MCF 10A (cell line): ENCODE results near the gene NEDD8. TPM values are rescaled to one million over a fixed set of nuclear protein-coding genes. Genes with fewer than 3 reads are reported as not detected.

Experiments
- BruUV-seq: library from RNA; stranded (reverse); fragments of 400-500 nt; replicated peaks from 2 replicates; lab custom pipeline; 2021; lab: Mats Ljungman, UMichigan
- CTCF ChIA-PET: fragments of 300-600 bp; sonication (Branson Sonifier 250); formaldehyde crosslinking; extraction: SDS; loops from one replicate; lab custom pipeline; 2021; ENCODE audit warnings: antibody characterized with exemption, inconsistent platforms; lab: Yijun Ruan, JAX
- POLR2A ChIA-PET: fragments of 300-600, 350-650 bp; sonication (Branson Sonifier 250); formaldehyde crosslinking; extraction: SDS; loops from one replicate; lab custom pipeline; 2020; ENCODE audit warnings: antibody characterized with exemption, inconsistent platforms; lab: Yijun Ruan, JAX
- DNase-seq: peaks from one replicate; pipeline ENCODE4 v3.0.0-alpha.2; 2018; ENCODE audit not compliant: unreplicated experiment
- H3K27ac Mint-ChIP-seq: one replicate; pipeline ENCODE4 v1.8.0; 2022; ENCODE audit warnings: mild to moderate bottlenecking, low read depth, mixed read lengths; ENCODE audit not compliant: unreplicated experiment
- H3K27me3 Mint-ChIP-seq: one replicate; pipeline ENCODE4 v1.8.0; 2022; ENCODE audit warnings: mixed read lengths; ENCODE audit not compliant: insufficient read depth, unreplicated experiment
- H3K36me3 Mint-ChIP-seq: one replicate; pipeline ENCODE4 v1.8.0; 2022; ENCODE audit warnings: mild to moderate bottlenecking, moderate library complexity, mixed read lengths; ENCODE audit not compliant: insufficient read depth, unreplicated experiment
- H3K4me1 Mint-ChIP-seq: one replicate; pipeline ENCODE4 v1.8.0; 2022; ENCODE audit warnings: mixed read lengths; ENCODE audit not compliant: insufficient read depth, unreplicated experiment
- H3K4me3 Mint-ChIP-seq: one replicate; pipeline ENCODE4 v1.8.0; 2022; ENCODE audit warnings: mild to moderate bottlenecking, moderate library complexity, mixed read lengths; ENCODE audit not compliant: unreplicated experiment
- H3K9me3 Mint-ChIP-seq: one replicate; pipeline ENCODE4 v1.8.0; 2022; ENCODE audit warnings: mixed read lengths; ENCODE audit not compliant: unreplicated experiment
- intact Hi-C: fragments of 100-400 bp; cut with micrococcal nuclease; formaldehyde crosslinking; loops from 2 replicates; pipeline ENCODE4 v1.14.1; 2022
- total RNA-seq: library from RNA; stranded (reverse); gene quantifications from 2 replicates; pipeline ENCODE4 v1.2.3, GENCODE V29; 2022
- TF ChIP-seq, protein P1 (sequence below): fragments of 200-600 bp; IDR thresholded peaks from one replicate; pipeline ENCODE4 v1.8.0; 2022; ENCODE audit warnings: antibody characterized with exemption, mild to moderate bottlenecking; ENCODE audit not compliant: unreplicated experiment

NEDD8 gene
- total RNA-seq, 1 experiment from 2014 or later: 243 TPM

DNA sequence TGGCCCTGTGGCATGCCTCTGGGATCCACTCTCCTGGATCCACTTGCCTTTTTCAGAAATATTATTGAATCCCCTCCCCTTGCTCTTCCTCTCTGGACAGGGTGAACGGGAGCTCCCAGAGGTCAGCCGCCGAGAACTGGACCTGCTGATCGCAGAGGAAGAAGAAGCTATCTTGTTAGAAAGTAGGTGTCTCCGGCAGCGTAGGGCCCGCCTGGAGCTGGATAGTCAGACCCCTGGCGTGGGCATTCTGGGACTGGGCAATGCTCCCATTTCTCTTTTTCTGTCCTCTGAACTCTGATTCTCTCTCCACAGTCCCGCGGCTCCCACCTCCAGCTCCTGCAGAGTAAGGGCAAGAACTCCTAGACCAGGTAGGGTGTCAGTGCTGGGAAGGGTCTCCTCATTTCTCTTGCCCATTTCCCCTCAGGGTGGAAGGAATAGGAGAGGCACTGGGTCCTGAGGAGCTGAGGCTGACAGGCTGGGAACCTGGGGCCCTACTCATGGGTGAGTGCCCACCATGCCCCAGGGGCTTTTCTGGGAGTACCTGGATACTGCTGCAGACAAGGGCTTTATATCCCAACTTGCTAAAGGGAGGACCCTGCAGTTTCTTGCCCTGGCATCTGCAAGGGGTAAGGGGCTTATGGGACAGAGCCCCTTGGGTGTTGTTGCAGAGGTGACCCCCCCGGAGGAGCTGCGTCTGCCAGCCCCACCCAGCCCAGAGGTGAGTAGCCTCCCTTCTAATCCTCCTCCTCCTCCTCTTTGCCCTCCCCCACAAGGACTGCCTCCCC, 54.9 kb downstream of the NEDD8 start:
- H3K27ac Mint-ChIP-seq: no peak overlapping the region
- no peak overlapping the region for H3K4me3 Mint-ChIP-seq
- H3K27me3 Mint-ChIP-seq: no peaks in the 10 kb centered on the region
- H3K9me3 Mint-ChIP-seq: no peaks in the 10 kb centered on the region
- POLR2A ChIA-PET: no interaction called here
- no TSS peak for BruUV-seq
- DNase-seq: no peak
- intact Hi-C loops: no loop called here
- TF ChIP-seq, protein P1, sequence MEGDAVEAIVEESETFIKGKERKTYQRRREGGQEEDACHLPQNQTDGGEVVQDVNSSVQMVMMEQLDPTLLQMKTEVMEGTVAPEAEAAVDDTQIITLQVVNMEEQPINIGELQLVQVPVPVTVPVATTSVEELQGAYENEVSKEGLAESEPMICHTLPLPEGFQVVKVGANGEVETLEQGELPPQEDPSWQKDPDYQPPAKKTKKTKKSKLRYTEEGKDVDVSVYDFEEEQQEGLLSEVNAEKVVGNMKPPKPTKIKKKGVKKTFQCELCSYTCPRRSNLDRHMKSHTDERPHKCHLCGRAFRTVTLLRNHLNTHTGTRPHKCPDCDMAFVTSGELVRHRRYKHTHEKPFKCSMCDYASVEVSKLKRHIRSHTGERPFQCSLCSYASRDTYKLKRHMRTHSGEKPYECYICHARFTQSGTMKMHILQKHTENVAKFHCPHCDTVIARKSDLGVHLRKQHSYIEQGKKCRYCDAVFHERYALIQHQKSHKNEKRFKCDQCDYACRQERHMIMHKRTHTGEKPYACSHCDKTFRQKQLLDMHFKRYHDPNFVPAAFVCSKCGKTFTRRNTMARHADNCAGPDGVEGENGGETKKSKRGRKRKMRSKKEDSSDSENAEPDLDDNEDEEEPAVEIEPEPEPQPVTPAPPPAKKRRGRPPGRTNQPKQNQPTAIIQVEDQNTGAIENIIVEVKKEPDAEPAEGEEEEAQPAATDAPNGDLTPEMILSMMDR: no peak
- peaks cover 47% of the 10 kb centered on the region for H3K36me3 Mint-ChIP-seq
- no peaks in the 10 kb centered on the region for H3K4me1 Mint-ChIP-seq
- CTCF ChIA-PET: interaction anchor here (0.7 to 1.8 kb wide), 3 partner anchors 10 to 29 kb away, joined by 3 to 6 read pairs (median 4); no protein-coding TSS in a partner anchor

DNA sequence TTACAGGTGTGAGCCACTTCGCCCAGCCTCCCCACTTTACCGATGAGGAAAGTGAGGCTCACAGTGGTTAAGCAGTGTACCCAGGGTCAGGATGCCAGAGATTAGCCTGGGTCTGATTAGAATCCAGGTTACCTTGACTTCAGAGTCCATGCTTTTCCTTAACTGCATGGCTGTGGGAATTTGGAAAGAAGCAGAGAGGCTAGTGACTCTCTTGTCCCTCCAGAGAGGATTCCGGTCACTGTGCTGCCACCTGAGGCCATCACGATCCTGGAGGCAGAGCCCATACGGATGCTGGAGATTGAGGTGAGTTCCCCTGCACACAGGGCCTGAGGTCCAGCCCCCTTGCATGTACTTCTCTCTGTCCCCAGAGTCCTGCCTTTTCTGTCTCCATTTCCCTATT, 55.6 kb downstream of the NEDD8 start:
- intact Hi-C loops: no loop called here
- TF ChIP-seq, protein P1: no peak
- ChIA-PET CTCF (interaction anchor here (0.7 to 1.8 kb wide), 2 partner anchors 11 to 17 kb away, joined by 3 to 6 read pairs; no protein-coding TSS in a partner anchor), POLR2A (no interaction called here)
- BruUV-seq: no TSS peak
- Mint-ChIP-seq H3K36me3 (peaks cover 41% of the 10 kb centered on the region), H3K4me1 (no peaks in the 10 kb centered on the region), H3K27ac (no peak overlapping the region), H3K27me3 (no peaks in the 10 kb centered on the region), H3K9me3 (no peaks in the 10 kb centered on the region), H3K4me3 (no peak overlapping the region)
- DNase-seq: no peak

- peaks cover under 1% of the 10 kb centered on the region for H3K4me1 Mint-ChIP-seq
- no peak overlapping the region for H3K4me3 Mint-ChIP-seq
- CTCF ChIA-PET: interaction anchor here (0.6 to 1.3 kb wide), 4 partner anchors 10 to 84 kb away, joined by 3 to 6 read pairs (median 5); partner anchors contain the start of gene IRF9
- POLR2A ChIA-PET: interaction anchor here (1.2 kb wide), 1 partner anchor 8 kb away, joined by 3 read pairs; no protein-coding TSS in a partner anchor
- H3K9me3 Mint-ChIP-seq: no peaks in the 10 kb centered on the region
- intact Hi-C loops: no loop called here
- H3K27me3 Mint-ChIP-seq: no peaks in the 10 kb centered on the region
- TF ChIP-seq, protein P1: no peak
- no TSS peak for BruUV-seq
- H3K36me3 Mint-ChIP-seq: peaks cover 31% of the 10 kb centered on the region
- no peak overlapping the region for H3K27ac Mint-ChIP-seq
- DNase-seq: no peak
These were observed 59.3 kb downstream of the NEDD8 start for GRCh38 chr14:24172871-24173281.

DNA sequence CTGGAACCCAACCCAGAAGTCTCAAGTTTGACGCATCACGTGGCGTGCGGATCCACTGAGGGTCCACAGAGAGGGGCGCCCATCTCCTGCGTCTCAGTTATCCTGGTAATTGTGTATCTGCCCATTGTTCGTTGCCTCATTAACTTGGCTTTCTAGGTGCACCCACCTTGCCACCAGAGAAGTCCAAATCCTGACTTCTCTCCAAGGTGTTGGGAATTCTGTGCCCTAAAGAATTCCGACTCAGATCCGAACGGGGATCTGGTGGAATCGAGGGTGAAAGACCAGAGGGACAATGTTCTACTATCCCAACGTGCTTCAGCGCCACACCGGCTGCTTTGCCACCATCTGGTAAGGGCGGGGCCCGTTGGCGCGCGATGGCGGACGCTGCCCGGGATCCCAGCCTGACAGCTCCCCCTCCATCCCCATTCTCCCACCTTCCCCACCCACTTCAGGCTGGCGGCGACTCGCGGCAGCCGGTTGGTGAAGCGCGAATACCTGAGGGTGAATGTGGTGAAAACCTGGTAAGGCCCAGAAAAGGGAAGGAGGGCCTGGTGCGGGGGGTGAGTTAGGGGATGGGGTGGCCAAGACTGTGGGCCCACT, 59.8 kb downstream of the NEDD8 start:
- ChIA-PET POLR2A (interaction anchor here (1.2 kb wide), 1 partner anchor 8 kb away, joined by 3 read pairs; no protein-coding TSS in a partner anchor), CTCF (interaction anchor here (0.6 to 1.2 kb wide), 2 partner anchors 12 to 16 kb away, joined by 3 to 6 read pairs; partner anchors contain the start of genes IPO4 and IRF9)
- intact Hi-C loops: no loop called here
- H3K36me3 Mint-ChIP-seq: peaks cover 26% of the 10 kb centered on the region
- TF ChIP-seq, protein P1: no peak
- no peak overlapping the region for H3K4me3 Mint-ChIP-seq
- H3K9me3 Mint-ChIP-seq: no peaks in the 10 kb centered on the region
- DNase-seq: no peak
- no TSS peak for BruUV-seq
- H3K27me3 Mint-ChIP-seq: no peaks in the 10 kb centered on the region
- H3K4me1 Mint-ChIP-seq: peaks cover 5% of the 10 kb centered on the region
- H3K27ac Mint-ChIP-seq: no peak overlapping the region
